HG03460 (cell line): ENCODE data around the gene DMRTC1.
"Not testable (repeated sequence)": the region's sequence is repeated elsewhere in the genome, so short reads cannot be mapped to it uniquely, and the experiment has no call there.

Source experiments
- ATAC-seq: cut with Tn5 transposase; IDR thresholded peaks from one replicate; pipeline ENCODE4 v1.9.1; 2021; ENCODE audit not compliant: unreplicated experiment

The DMRTC1 gene, protein sequence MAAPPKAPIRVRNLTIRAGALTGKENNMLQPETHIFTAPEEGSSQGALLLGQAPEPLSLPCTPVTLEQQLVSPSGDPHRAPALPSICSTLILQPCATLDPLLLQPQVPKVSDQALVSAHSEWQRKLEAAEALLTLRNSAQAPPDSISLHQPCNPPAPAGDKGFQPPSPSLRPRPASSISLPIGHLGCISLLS

DNA sequence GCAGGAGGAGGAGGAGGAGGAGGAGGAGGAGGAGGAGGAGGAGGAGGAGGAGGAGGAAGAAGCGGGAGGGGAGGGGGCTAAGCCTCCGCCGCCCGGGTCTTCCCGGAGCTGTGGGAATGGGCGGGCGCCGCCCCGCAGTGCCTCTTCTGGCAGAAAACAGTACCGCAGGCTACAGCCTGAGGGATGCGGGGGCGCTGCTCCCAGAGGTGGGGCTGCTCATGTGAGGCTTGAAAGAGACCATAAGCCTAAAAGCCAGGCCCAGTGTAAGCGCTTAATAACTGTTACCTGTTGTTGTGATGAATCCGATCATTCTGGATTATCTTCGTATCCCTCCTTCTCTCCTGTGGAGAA, at the start of gene DMRTC1:
TSS of gene DMRTC1 (minus strand) at position 19 of the 351 bp plus-strand sequence. CDS start 68,143 bp downstream, outside the sequence.
- peak; percentile 81 for ATAC-seq

DNA sequence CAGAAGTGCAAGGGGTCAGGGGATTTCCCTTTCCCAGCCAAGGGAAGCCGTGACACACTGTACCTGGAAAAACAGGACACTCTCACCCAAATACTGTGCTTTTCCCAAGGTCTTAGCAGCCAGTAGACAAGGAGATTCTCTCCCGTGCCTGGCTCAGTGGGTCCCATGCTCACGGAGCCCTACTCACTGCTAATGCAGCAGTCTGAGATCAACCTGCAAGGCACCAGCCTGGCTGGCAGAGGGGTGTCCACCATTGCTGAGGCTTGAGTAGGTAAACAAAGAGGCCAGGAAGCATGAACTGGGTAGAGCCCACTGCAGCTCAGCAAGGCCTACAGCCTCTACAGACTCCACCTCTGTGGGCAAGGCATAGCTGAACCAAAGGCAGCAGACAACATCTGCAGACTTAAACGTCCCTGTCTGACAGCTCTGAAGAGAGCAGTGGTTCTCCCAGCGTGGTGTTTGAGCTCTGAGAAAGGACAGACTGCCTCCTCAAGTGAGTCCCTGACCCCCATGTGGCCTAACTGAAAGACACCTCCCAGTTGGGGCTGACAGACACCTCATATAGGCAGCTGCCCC, 37.3 kb upstream of the DMRTC1 start:
- ATAC-seq: not testable (repeated sequence)

DNA sequence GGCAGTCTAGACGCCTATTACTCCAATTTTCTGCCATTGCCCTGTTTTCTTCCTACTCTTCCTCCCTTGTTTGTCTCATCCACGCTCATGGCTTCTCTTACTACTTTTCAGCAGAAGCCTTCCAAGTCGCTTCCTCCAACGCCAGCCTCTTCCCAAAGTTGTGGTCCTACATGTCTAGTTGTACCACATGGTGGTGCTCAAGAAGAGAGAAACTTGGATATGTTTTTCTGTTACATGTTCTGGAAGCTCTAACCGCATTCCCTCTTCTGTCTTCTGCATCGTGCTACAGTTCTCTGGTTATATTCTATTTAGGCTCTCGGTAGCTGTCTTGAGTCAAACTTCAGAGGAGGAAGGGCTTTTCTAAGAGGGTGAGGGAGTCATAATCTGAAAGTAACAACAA, 31.2 kb upstream of the DMRTC1 start:
- not testable (repeated sequence) for ATAC-seq

DNA sequence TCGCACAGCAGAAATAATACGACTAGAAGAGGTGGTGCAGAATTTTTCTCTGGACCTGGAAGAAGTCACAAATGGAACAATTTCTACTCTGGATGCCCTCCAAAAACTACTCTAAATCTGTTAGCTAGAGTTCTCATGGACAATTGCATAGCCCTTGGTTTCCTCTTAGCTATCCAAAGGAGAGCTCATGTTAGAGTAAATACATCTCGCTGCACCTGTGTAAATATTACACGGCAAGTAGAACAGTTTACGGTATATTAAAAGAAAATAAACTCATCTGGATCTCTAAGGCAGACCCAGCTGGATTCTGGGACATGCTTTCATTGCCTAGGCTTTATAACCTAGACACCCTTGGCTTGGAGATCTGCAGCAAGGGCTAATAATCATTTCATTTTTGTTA, 28.2 kb upstream of the DMRTC1 start:
- ATAC-seq: not testable (repeated sequence)

DNA sequence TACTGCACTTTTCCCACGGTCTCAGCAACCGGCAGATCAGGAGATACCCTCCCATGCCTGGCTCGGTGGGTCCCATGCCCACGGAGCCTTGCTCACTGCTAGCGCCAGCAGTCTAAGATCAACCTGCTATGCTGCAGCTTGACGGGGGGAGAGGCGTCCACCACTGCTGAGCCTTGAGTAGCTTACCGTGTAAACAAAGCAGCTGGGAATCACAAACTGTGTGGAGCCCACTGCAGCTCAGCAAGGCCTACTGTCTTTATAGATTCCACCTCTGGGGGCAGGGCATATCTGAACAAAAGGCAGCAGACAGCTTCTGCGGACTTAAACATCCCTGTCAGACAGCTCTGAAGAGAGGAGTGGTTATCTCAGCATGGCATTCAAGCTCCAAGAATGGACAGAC, 16.3 kb upstream of the DMRTC1 start:
- not testable (repeated sequence) for ATAC-seq

DNA sequence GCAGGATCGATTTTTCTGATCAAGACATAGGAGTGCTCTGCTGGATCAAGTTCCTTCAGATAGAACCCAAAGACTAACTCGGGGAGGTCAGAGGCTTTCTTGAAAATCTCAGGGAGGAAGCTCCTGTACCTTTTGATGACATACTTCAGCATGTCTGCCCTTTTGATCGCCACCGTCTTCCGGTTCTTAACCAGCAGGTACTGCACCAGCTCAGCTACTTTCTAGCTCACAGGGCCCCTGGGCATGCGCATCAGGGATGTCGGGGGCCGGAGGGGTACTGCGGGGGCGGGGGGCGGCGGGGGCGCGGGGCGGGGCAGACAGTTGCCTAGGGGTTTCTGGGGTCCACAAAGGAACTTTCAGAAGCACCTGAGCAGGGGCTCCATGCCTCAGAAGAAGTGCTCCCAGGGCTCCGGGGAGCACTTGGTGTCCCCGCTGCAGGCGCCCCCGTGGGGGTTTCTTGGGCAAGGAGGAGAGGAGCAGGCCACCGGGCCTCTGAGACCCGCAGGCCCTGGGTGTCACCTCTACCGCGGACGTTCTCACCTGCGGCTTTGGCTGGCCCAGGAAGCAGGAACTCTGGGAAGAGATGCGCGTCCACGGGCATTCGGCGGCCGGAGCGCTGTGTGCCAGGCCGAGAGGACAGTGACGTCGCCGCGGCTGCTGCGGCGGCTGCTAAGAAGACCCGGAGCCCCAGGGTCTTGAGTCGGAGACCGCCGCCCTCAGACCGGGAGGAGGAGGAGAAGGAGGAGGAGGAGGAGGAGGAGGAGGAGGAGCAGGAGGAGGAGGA, 410 bp downstream of the DMRTC1 start:
- ATAC-seq: peak; percentile 84

DNA sequence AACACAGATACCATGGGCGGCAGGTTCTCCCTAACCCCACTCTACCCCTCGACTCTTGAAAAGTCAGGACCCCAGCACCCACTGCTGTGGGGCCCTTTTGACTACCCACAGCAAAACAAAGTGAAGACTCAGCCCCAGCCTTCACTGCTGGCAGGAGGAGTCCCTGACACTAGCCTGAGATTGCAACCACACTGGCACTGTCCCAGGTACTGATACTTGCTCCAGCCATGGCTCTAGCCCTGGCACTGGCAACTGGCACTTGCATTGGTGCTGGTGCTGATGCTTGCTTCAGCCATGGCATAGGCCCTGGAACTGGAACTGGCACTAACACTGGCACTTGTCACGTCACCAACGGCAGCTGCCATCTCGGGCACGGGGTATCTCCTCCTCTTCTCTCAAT, 1.4 kb downstream of the DMRTC1 start:
- not testable (repeated sequence) for ATAC-seq

DNA sequence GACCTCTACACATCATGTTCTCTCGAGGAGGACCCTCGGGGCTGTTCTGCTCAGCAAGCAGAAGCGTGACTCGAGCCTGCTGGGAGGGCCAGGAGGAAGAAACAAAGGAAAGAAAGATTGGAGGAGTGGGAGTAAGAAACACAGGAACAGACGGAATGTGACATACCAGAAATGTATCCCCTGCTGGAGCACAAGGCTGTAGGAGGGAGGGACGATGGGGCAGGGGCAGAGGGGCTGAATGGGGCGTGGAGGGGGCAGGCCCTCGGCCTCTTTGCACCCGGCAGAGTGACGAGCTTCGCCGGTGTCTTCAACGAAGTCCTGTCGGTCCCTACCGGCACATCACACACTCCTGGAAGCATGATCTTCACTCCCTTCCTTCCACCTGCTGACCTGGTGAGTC, 5.7 kb downstream of the DMRTC1 start, which contains the start of gene FAM236A:
TSS of gene FAM236A (plus strand) at position 301 of the 400 bp plus-strand sequence. CDS start at position 358, 57 bp downstream.
- not testable (repeated sequence) for ATAC-seq

DNA sequence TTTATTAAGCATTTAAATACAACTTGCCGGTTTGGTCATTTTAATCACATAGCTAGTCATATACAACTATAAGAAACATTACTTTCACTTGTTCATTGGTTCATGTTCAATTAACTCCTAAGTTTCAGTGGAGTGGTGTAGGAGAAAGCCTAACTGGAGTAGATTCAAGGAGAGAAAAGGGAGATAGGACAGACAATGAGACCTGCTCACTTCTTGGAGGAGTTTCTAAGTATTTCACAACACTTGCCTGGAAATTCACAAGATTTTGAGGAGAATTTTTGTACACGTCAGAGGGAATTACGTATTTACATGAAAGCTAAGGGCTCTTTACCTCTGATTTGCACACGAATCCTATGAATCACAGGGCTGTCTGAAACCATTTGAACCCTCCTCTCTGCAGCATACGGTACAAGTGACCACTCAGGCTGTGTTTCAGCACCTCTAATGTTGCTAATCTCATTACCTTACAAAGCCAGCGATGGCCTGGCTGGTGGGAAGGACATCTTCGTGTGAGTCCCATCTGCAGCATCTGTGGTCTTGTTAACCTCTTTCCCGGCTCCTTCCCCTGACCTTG, 6.7 kb downstream of the DMRTC1 start:
- not testable (repeated sequence) for ATAC-seq

DNA sequence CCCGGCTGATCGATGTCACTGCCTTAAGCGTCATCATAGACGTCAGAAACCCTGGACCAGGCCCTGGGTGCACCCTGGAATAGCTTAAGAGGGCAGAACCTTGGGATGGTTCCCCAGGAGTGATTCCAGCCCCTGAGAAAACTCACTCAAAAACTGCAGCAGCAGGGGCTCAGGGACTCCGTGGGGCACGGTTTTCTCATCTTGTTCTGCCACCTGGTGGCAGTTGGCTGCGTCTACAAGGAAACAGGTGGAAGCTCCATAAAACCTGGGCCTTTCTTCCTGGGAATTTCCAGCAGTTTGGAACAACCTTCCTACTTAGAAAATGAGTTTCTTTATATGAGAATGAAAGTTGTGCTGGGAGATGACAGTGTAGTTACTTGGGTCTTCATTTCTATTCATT, 7.2 kb downstream of the DMRTC1 start:
- ATAC-seq: not testable (repeated sequence)

DNA sequence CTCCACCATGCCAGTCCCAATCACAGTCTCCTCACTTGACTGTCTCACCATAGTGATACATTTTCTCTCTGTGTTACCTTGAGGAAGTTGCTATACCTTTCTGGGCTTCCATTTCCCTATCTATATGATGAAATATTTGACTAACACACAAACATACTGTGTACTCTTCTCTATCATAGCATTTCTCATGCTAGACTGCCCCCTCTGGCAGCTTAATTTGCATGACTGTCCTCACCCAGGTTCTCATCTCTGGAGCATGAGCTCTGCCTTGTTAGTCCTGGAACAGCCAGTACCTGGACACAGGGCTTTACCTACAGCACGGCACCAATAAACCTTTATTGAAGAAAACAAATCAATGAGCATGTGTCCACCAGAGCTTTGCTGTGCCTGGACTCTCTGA, 11.4 kb downstream of the DMRTC1 start:
- ATAC-seq: not testable (repeated sequence)

DNA sequence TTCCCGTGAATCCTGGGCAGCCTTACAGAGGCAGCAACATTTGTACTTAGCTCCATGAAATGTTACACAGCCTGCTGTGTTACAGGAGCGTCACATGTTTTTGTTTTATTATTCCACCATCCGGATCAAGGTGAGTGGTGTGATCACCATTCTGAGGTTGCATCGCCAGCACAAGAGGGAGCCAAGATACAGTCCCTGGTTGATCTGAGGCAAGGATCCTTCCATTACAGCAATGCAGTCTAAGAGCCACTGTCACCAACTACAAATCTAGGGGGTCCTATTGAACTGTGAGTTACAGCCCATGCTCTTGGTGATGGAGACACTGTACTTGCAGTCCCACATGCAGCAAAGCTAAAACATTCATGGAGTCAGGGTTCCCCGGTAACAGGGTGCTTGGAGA, 27.5 kb downstream of the DMRTC1 start:
- not testable (repeated sequence) for ATAC-seq

DNA sequence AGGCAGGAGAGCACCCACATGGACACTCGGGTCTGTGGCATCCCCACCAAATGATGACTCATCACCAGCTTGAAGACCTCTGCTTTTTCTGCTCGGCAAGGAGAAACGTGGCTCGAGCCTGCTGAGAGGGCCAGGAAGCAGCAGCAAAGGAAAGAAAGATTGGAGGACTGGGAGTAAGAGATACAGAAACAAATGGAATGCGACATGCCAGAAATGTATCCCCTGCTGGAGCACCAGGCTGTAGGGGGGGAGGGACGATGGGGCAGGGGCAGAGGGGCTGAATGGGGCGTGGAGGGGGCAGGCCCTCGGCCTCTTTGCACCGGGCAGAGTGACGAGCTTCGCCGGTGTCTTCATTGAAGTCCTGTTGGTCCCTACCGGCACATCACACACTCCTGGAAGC, 31.3 kb downstream of the DMRTC1 start, which contains the start of gene FAM236C:
TSS of gene FAM236C (plus strand) at position 301 of the 400 bp plus-strand sequence. CDS start 100 bp downstream, outside the sequence.
- not testable (repeated sequence) for ATAC-seq

DNA sequence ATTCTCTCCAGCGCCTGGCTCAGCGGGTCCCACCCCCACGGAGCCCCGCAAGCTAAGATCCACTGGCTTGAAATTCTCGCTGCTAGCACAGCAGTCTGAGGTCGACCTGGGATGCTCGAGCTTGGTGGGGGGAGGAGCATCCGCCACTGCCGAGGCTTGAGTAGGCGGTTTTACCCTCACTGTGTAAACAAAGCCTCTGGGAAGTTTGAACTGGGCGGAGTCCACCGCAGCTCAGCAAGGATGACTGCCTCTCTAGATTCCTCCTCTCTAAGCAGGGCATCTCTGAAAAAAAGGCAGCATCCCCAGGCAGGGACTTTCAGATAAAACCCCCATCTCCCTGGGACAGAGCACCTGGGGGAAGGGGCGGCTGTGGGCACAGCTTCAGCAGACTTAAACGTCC, 53.9 kb downstream of the DMRTC1 start:
- not testable (repeated sequence) for ATAC-seq

DNA sequence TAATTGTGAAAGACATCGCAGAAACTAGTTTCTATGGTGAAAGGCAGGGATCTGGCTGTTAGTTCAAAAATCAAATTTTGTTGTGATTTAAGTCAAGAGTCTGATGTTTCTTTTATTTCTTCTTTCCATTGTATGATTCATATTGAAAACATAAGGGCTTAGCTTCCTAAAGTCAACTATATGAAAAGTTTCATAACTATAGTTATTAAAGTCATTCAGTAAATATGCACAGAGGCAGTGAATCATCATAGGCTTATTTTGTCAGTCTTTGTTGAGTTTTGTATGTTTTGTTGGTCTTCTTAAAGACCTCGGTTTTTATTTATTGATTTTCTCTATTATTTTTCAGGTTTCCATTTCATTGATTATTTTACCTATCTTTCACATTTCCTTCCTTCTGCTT, 60.7 kb downstream of the DMRTC1 start:
- ATAC-seq: not testable (repeated sequence)

DNA sequence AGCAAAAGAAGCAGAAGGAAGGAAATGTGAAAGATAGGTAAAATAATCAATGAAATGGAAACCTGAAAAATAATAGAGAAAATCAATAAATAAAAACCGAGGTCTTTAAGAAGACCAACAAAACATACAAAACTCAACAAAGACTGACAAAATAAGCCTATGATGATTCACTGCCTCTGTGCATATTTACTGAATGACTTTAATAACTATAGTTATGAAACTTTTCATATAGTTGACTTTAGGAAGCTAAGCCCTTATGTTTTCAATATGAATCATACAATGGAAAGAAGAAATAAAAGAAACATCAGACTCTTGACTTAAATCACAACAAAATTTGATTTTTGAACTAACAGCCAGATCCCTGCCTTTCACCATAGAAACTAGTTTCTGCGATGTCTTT, 106.1 kb downstream of the DMRTC1 start:
- ATAC-seq: not testable (repeated sequence)

DNA sequence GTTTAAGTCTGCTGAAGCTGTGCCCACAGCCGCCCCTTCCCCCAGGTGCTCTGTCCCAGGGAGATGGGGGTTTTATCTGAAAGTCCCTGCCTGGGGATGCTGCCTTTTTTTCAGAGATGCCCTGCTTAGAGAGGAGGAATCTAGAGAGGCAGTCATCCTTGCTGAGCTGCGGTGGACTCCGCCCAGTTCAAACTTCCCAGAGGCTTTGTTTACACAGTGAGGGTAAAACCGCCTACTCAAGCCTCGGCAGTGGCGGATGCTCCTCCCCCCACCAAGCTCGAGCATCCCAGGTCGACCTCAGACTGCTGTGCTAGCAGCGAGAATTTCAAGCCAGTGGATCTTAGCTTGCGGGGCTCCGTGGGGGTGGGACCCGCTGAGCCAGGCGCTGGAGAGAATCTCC, 112.9 kb downstream of the DMRTC1 start:
- not testable (repeated sequence) for ATAC-seq
